ENCODE results near the gene LTB. TPM values are rescaled to one million over a fixed set of nuclear protein-coding genes. Genes with fewer than 3 reads are reported as not detected.

LTB gene
- total and polyA plus RNA-seq, 4 donors = 9.8 to 31.9 (median 12.2) TPM

DNA sequence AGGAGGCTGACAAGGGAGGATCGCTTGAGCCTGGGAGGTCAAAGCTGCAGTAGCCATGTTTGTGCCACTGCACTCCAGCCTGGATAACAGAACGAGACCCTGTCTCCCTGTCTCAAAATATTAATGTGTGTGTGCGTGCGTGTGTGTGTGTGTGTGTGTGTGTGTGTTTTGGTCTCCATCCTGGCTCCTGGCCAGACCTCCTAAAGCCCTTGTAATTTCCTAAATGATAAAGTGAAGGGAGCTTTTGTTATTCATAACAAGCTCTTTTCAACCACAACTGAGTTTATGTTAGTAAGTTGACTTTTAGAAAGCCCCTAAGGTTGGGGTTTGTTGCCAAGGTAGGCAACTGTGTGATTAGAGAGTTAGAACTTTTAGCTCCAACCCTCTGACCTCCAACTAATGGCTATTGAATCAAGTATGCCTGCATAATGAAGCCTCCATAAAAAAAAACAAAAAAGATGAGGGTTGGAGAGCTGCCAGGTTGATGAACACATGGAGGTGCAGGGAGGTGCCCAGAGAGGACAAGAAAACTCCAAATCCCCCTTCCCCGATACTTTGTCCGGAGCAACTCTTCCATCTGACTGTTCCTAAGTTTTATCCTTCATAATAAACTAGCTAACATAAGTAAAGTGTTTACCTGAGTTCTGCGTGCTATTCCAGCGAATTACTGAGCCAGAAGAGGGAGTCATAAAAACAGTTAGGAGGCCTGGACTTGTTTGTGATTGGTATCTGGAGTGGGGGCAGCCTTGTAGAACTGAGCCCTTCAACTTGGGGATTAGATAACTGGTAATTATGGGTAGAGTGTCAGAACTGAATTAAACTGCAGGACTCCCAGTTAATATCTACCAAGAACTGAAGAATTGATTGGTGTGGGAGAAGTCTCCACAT lies 27.5 kb upstream of the LTB start:
- peak in 2 of 3 donors; percentile 37 to 40 for DNase-seq
- Histone ChIP-seq H3K27me3 (ENCODE audit: control insufficient read depth in 3 of 3, insufficient read depth in 3 of 3, low read length in 2 of 3) (no peaks in the 10 kb centered on the region), H3K4me1 (ENCODE audit: control insufficient read depth in 5 of 5, insufficient read depth in 5 of 5, low read length in 5 of 5) (peaks cover 0 to 7% (median 0%) of the 10 kb centered on the region in 5 donors), H3K9ac (ENCODE audit: insufficient read depth in 1 of 2, low read length in 2 of 2) (no peak overlapping the region), H3K27ac (ENCODE audit: low read depth in 1 of 2, low read length in 1 of 2) (no peak overlapping the region), H3K4me3 (no peak overlapping the region), H3K9me3 (ENCODE audit: control insufficient read depth in 4 of 4, insufficient read depth in 3 of 4, low read length in 3 of 4) (no peaks in the 10 kb centered on the region), H3K36me3 (ENCODE audit: control insufficient read depth in 4 of 4, insufficient read depth in 4 of 4, low read length in 4 of 4) (no peaks in the 10 kb centered on the region)
- no peak for ATAC-seq (ENCODE audit: insufficient read depth, low FRiP score)
- TF ChIP-seq, protein P1, sequence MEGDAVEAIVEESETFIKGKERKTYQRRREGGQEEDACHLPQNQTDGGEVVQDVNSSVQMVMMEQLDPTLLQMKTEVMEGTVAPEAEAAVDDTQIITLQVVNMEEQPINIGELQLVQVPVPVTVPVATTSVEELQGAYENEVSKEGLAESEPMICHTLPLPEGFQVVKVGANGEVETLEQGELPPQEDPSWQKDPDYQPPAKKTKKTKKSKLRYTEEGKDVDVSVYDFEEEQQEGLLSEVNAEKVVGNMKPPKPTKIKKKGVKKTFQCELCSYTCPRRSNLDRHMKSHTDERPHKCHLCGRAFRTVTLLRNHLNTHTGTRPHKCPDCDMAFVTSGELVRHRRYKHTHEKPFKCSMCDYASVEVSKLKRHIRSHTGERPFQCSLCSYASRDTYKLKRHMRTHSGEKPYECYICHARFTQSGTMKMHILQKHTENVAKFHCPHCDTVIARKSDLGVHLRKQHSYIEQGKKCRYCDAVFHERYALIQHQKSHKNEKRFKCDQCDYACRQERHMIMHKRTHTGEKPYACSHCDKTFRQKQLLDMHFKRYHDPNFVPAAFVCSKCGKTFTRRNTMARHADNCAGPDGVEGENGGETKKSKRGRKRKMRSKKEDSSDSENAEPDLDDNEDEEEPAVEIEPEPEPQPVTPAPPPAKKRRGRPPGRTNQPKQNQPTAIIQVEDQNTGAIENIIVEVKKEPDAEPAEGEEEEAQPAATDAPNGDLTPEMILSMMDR (IDR thresholded peaks at IDR 0.05; ENCODE audit: control extremely low read depth, extremely low read depth) = no peak
- 69 to 70% methylated on average over 8 of the region's 8 CpGs for WGBS, 2 donors

DNA sequence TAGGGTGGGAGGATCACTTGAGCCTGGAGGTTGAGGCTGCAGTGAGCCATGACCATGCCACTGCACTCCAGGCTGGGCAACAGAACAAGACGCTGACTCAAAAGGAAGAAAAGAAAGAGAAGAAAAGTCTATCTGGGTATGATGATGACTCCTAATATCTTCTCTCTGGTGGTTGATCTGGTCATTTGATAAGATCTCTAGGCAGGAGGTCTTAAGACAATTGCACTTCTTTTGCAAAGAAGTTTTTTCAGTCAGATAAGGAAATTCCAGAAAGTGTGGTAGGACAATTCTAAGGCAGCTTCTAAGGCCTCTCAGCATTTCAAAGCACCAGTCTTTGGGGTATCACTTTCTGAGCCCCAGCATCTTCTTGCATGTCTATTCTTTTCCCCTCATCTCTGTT lies 25.1 kb upstream of the LTB start:
- no peak overlapping the region for H3K4me3 ChIP-seq
- TF ChIP-seq, protein P1 (IDR thresholded peaks at IDR 0.05; ENCODE audit: control extremely low read depth, extremely low read depth) = no peak
- no peak for DNase-seq
- no peaks in the 10 kb centered on the region for H3K9me3 ChIP-seq (ENCODE audit: control insufficient read depth in 4 of 4, insufficient read depth in 3 of 4, low read length in 3 of 4)
- no peak overlapping the region for H3K9ac ChIP-seq (ENCODE audit: insufficient read depth in 1 of 2, low read length in 2 of 2)
- H3K36me3 ChIP-seq (ENCODE audit: control insufficient read depth in 4 of 4, insufficient read depth in 4 of 4, low read length in 4 of 4) = no peaks in the 10 kb centered on the region
- no peak overlapping the region for H3K27ac ChIP-seq (ENCODE audit: low read depth in 1 of 2, low read length in 1 of 2)
- H3K4me1 ChIP-seq (ENCODE audit: control insufficient read depth in 5 of 5, insufficient read depth in 5 of 5, low read length in 5 of 5) = no peaks in the 10 kb centered on the region
- WGBS, 2 donors = 80 to 85% methylated on average over 1 of the region's 1 CpG
- H3K27me3 ChIP-seq (ENCODE audit: control insufficient read depth in 3 of 3, insufficient read depth in 3 of 3, low read length in 2 of 3) = no peaks in the 10 kb centered on the region
- ATAC-seq (ENCODE audit: insufficient read depth, low FRiP score) = no peak

DNA sequence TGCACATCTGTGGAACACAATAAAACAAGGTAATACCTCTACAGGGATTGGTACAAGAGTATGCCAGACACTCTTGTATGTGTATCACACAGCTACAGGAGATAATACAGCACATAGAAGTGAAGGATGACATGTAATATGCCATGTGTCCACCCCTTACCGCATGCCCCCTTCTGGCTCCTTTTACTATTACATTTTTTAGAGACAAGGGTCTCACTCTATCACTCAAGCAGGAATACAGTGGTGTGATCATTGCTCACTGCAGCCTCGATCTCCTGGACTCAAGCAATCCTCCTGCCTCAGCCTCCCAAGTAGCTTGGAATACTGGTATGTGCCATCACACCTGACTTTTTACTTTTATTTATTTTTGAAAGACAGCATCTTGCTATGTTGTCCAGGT lies 14.8 kb upstream of the LTB start:
- ATAC-seq (ENCODE audit: insufficient read depth, low FRiP score) = no peak
- DNase-seq = peak in 1 of 3 donors; percentile 15
- no peaks in the 10 kb centered on the region for H3K4me1 ChIP-seq (ENCODE audit: control insufficient read depth in 5 of 5, insufficient read depth in 5 of 5, low read length in 5 of 5)
- WGBS, 2 donors = 9 to 17% methylated on average over 2 of the region's 2 CpGs
- H3K36me3 ChIP-seq (ENCODE audit: control insufficient read depth in 4 of 4, insufficient read depth in 4 of 4, low read length in 4 of 4) = no peaks in the 10 kb centered on the region
- no peak overlapping the region for H3K9ac ChIP-seq (ENCODE audit: insufficient read depth in 1 of 2, low read length in 2 of 2)
- H3K9me3 ChIP-seq (ENCODE audit: control insufficient read depth in 4 of 4, insufficient read depth in 3 of 4, low read length in 3 of 4) = no peaks in the 10 kb centered on the region
- TF ChIP-seq, protein P1 (IDR thresholded peaks at IDR 0.05; ENCODE audit: control extremely low read depth, extremely low read depth) = peak; percentile 17
- no peak overlapping the region for H3K4me3 ChIP-seq
- H3K27ac ChIP-seq (ENCODE audit: low read depth in 1 of 2, low read length in 1 of 2) = no peak overlapping the region
- no peaks in the 10 kb centered on the region for H3K27me3 ChIP-seq (ENCODE audit: control insufficient read depth in 3 of 3, insufficient read depth in 3 of 3, low read length in 2 of 3)

Data from lung (tissue), 12 donors.